ENCODE measurements around the gene NUDT5.
A peak's percentile ranks its signal among the peaks of the same experiment; 100 is the strongest.
"Not testable (repeated sequence)": the region's sequence is repeated elsewhere in the genome, so short reads cannot be mapped to it uniquely, and the experiment has no call there.

Gene NUDT5

GRCh38 chr10:12195603-12196506 is at the start of gene NUDT5, which contains the start of gene CDC123:
Gene NUDT5, minus strand, starts transcription at chr10:12195891. Its CDS starts 9,600 bp downstream, at chr10:12186291.
Gene CDC123, plus strand, starts transcription at chr10:12196188. Its CDS starts 58 bp downstream, at chr10:12196246.
- Histone ChIP-seq H3K27ac (peak within 1 kb of the TSS; percentile 43 to 99 (median 94)), H3K4me3 (peak within 1 kb of the TSS; percentile 72 to 97 (median 86))

- peak overlapping the region in 13 of 21 experiments; percentile 4 to 86 (median 74) for H3K27ac ChIP-seq
- H3K4me3 ChIP-seq = no peak overlapping the region
Measured at GRCh38 chr10:12243864-12244620, 48.4 kb upstream of the NUDT5 start.

- no peak overlapping the region for H3K4me3 ChIP-seq
Measured at GRCh38 chr10:12241810-12242529, 46.3 kb upstream of the NUDT5 start.

GRCh38 chr10:12238821-12239220 is 43.1 kb upstream of the NUDT5 start:
- Histone ChIP-seq H3K4me3 (no peak overlapping the region), H3K27ac (no peak overlapping the region)

More at GRCh38 chr10:12241810-12242529, 46.3 kb upstream of the NUDT5 start:
- H3K27ac ChIP-seq = peak overlapping the region in 20 of 21 experiments; percentile 38 to 91 (median 75)

GRCh38 chr10:12237265-12238220 is 41.9 kb upstream of the NUDT5 start:
- Histone ChIP-seq H3K4me3 (no peak overlapping the region), H3K27ac (peak overlapping the region in 1 of 21 experiments; percentile 16)

- Histone ChIP-seq H3K4me3 (no peak overlapping the region), H3K27ac (no peak overlapping the region)
Measured at GRCh38 chr10:12235796-12236195, 40.1 kb upstream of the NUDT5 start.

- Histone ChIP-seq H3K27ac (no peak overlapping the region), H3K4me3 (no peak overlapping the region)
Measured at GRCh38 chr10:12235116-12235694, 39.5 kb upstream of the NUDT5 start.

GRCh38 chr10:12234687-12235086 is 39.0 kb upstream of the NUDT5 start:
- H3K4me3 ChIP-seq, H3K27ac ChIP-seq: not testable (repeated sequence)

GRCh38 chr10:12228851-12229250 is 33.2 kb upstream of the NUDT5 start:
- Histone ChIP-seq H3K4me3 (no peak overlapping the region), H3K27ac (no peak overlapping the region)

GRCh38 chr10:12226438-12226837 is 30.7 kb upstream of the NUDT5 start:
- H3K4me3 ChIP-seq, H3K27ac ChIP-seq: not testable (repeated sequence)

- Histone ChIP-seq H3K4me3 (no peak overlapping the region), H3K27ac (no peak overlapping the region)
Measured at GRCh38 chr10:12225444-12225843, 29.8 kb upstream of the NUDT5 start.

- H3K27ac ChIP-seq = peak overlapping the region in 2 of 21 experiments; percentile 7 to 35
- no peak overlapping the region for H3K4me3 ChIP-seq
Measured at GRCh38 chr10:12221323-12222298, 25.9 kb upstream of the NUDT5 start.

GRCh38 chr10:12218991-12219390 is 23.3 kb upstream of the NUDT5 start:
- no peak overlapping the region for H3K4me3 ChIP-seq

GRCh38 chr10:12214763-12215218 is 19.1 kb upstream of the NUDT5 start:
- H3K4me3 ChIP-seq = peak overlapping the region in 1 of 7 experiments; percentile 8
- peak overlapping the region in 14 of 21 experiments; percentile 13 to 75 (median 48) for H3K27ac ChIP-seq

More at GRCh38 chr10:12218991-12219390, 23.3 kb upstream of the NUDT5 start:
- H3K27ac ChIP-seq = no peak overlapping the region

GRCh38 chr10:12214093-12214492 is 18.4 kb upstream of the NUDT5 start:
- H3K4me3 ChIP-seq = no peak overlapping the region
- H3K27ac ChIP-seq = peak overlapping the region in 15 of 21 experiments; percentile 3 to 75 (median 48)

GRCh38 chr10:12213621-12214020 is 17.9 kb upstream of the NUDT5 start:
- Histone ChIP-seq H3K27ac (peak overlapping the region in 8 of 21 experiments; percentile 3 to 75 (median 48)), H3K4me3 (no peak overlapping the region)

GRCh38 chr10:12212454-12212853 is 16.8 kb upstream of the NUDT5 start:
- no peak overlapping the region for H3K4me3 ChIP-seq

More at GRCh38 chr10:12212454-12212853, 16.8 kb upstream of the NUDT5 start:
- peak overlapping the region in 1 of 21 experiments; percentile 4 for H3K27ac ChIP-seq
